GM23338 (cell line): ENCODE data around the gene SORCS2. TPM values are rescaled to one million over a fixed set of nuclear protein-coding genes. Genes with fewer than 3 reads are reported as not detected.

Source experiments
- ATAC-seq: fragments of 200-7000 bp; cut with Tn5 transposase; 3 replicates; pipeline ENCODE4 v1.9.1; 2020
- DNase-seq: peaks from one replicate; pipeline ENCODE4 v3.0.0-alpha.2; 2015; ENCODE audit warnings: low spot score
- H2AFZ ChIP-seq: fragments of 200-600 bp; sonication (generic); 2 replicates; pipeline ENCODE4 v1.8.0; 2016; ENCODE audit warnings: antibody characterized with exemption, mild to moderate bottlenecking, moderate library complexity
- H3F3A ChIP-seq: fragments of 200-600 bp; sonication (generic); replicated peaks from 2 replicates; pipeline ENCODE4 v1.8.0; 2017; ENCODE audit warnings: antibody characterized with exemption, mixed run types, low read depth
- H3K27ac ChIP-seq: fragments of 200-600 bp; sonication (generic); 2 replicates; pipeline ENCODE4 v1.6.1; 2016; ENCODE audit warnings: low read depth
- H3K27me3 ChIP-seq: fragments of 200-600 bp; sonication (generic); 2 replicates; pipeline ENCODE4 v1.8.0; 2016; ENCODE audit warnings: mild to moderate bottlenecking, mixed run types, moderate library complexity; ENCODE audit not compliant: insufficient read depth
- H3K36me3 ChIP-seq: fragments of 200-600 bp; sonication (generic); 2 replicates; pipeline ENCODE4 v1.8.0; 2016; ENCODE audit warnings: mild to moderate bottlenecking; ENCODE audit not compliant: insufficient read depth
- H3K4me1 ChIP-seq: fragments of 200-600 bp; sonication (generic); 2 replicates; pipeline ENCODE4 v1.8.0; 2016; ENCODE audit warnings: mild to moderate bottlenecking, moderate library complexity; ENCODE audit not compliant: insufficient read depth
- H3K4me2 ChIP-seq: fragments of 200-600 bp; sonication (generic); 2 replicates; pipeline ENCODE4 v1.7.1; 2017; ENCODE audit warnings: mixed run types
- H3K4me3 ChIP-seq: fragments of 200-600 bp; sonication (generic); 2 replicates; pipeline ENCODE4 v1.6.1; 2016; ENCODE audit warnings: mixed run types
- H3K79me2 ChIP-seq: fragments of 200-600 bp; sonication (generic); replicated peaks from 2 replicates; pipeline ENCODE4 v1.8.0; 2017; ENCODE audit warnings: mild to moderate bottlenecking; ENCODE audit not compliant: insufficient read depth
- H3K9me2 ChIP-seq: fragments of 200-600 bp; sonication (generic); 2 replicates; pipeline ENCODE4 v1.8.0; 2017; ENCODE audit not compliant: insufficient read depth
- H4K20me1 ChIP-seq: fragments of 200-600 bp; sonication (generic); replicated peaks from 2 replicates; pipeline ENCODE4 v1.8.0; 2017; ENCODE audit warnings: mild to moderate bottlenecking; ENCODE audit not compliant: insufficient read depth
- H3K27ac Mint-ChIP-seq: 2 replicates; pipeline ENCODE4 v1.8.0; 2020; ENCODE audit warnings: inconsistent platforms, mild to moderate bottlenecking, moderate library complexity, mixed read lengths
- H3K27me3 Mint-ChIP-seq: 3 replicates; pipeline ENCODE4 v1.8.0; 2022; ENCODE audit warnings: low read depth, mild to moderate bottlenecking, moderate library complexity, mixed read lengths, inconsistent platforms; ENCODE audit not compliant: insufficient read depth, poor library complexity
- H3K36me3 Mint-ChIP-seq: 3 replicates; pipeline ENCODE4 v1.8.0; 2021; ENCODE audit warnings: low read depth, mild to moderate bottlenecking, inconsistent platforms, moderate library complexity, mixed read lengths
- H3K4me1 Mint-ChIP-seq: 3 replicates; pipeline ENCODE4 v1.8.0; 2020; ENCODE audit warnings: mild to moderate bottlenecking, inconsistent platforms, mixed read lengths
- H3K4me3 Mint-ChIP-seq: 3 replicates; pipeline ENCODE4 v1.8.0; 2021; ENCODE audit warnings: moderate library complexity, mild to moderate bottlenecking, inconsistent platforms, mixed read lengths
- H3K9me3 Mint-ChIP-seq: 3 replicates; pipeline ENCODE4 v1.8.0; 2020; ENCODE audit warnings: moderate library complexity, mild to moderate bottlenecking, inconsistent platforms, mixed read lengths
- CREB1 ChIP-seq: fragments of 250-450 bp; sonication (Bioruptor Pico); IDR thresholded peaks from 2 replicates; pipeline ENCODE4 v1.5.0; 2020; ENCODE audit warnings: low read depth, mild to moderate bottlenecking, moderate library complexity
- ETS1 ChIP-seq: IDR thresholded peaks from 2 replicates; pipeline ENCODE4 v1.6.1; 2016; ENCODE audit warnings: antibody characterized with exemption
- EZH2 ChIP-seq: fragments of 200-600 bp; sonication (generic); IDR thresholded peaks from one replicate; pipeline ENCODE4 v1.8.0; 2017; ENCODE audit warnings: antibody characterized with exemption, mild to moderate bottlenecking, low read depth; ENCODE audit not compliant: unreplicated experiment
- EZH2phosphoT487 ChIP-seq: fragments of 200-600 bp; sonication (generic); IDR thresholded peaks from one replicate; pipeline ENCODE4 v1.8.1; 2018; ENCODE audit warnings: antibody characterized with exemption; ENCODE audit not compliant: unreplicated experiment
- JUNB ChIP-seq: IDR thresholded peaks from one replicate; pipeline ENCODE4 v1.6.1; 2016; ENCODE audit warnings: antibody characterized with exemption; ENCODE audit not compliant: unreplicated experiment
- NANOG ChIP-seq: IDR thresholded peaks from 2 replicates; pipeline ENCODE4 v1.6.1; 2016; ENCODE audit warnings: antibody characterized with exemption, borderline replicate concordance
- POLR2AphosphoS5 ChIP-seq: IDR thresholded peaks from 2 replicates; pipeline ENCODE4 v1.6.1; 2016; ENCODE audit warnings: antibody characterized with exemption, low read depth
- polyA plus RNA-seq: library from polyadenylated mRNA; unstranded; fragments of >200 nt; fragmentation: Nextera tagmentation; extraction: Ambion mirVana; gene quantifications from 2 replicates; pipeline ENCODE4 v1.2.1, GENCODE V29; 2016
- total RNA-seq: library from RNA; depleted of rRNA; stranded (reverse); fragments of >200 nt; shearing (Covaris generic); gene quantifications from 2 replicates; pipeline ENCODE4 v1.2.3, GENCODE V29; 2014
- TF ChIP-seq, protein P1 (sequence below): IDR thresholded peaks from one replicate; pipeline ENCODE4 v1.6.1; 2018; ENCODE audit warnings: antibody characterized with exemption; ENCODE audit not compliant: unreplicated experiment
- TF ChIP-seq, protein P2 (sequence below): fragments of 250-450 bp; sonication (Bioruptor Pico); IDR thresholded peaks from 2 replicates; pipeline ENCODE4 v1.5.0; 2020; ENCODE audit warnings: mild to moderate bottlenecking, moderate library complexity

The SORCS2 gene
- total and polyA plus RNA-seq, 2 experiments from 2014 or later, result 0.47 to 2.4 TPM

GRCh38 chr4:7232061-7232650 lies 39.8 kb downstream of the SORCS2 start:
- no peak overlapping the region for H3K4me3 ChIP-seq
- no peak overlapping the region for H3K27ac ChIP-seq
- H3K9me2 ChIP-seq, result no peaks in the 10 kb centered on the region
- H4K20me1 ChIP-seq, result no peaks in the 10 kb centered on the region
- no peak overlapping the region for H2AFZ ChIP-seq
- H3K36me3 ChIP-seq, result no peaks in the 10 kb centered on the region
- no peaks in the 10 kb centered on the region for H3F3A ChIP-seq
- Mint-ChIP-seq H3K27me3 (peaks cover 9% of the 10 kb centered on the region), H3K27ac (no peak overlapping the region), H3K36me3 (no peaks in the 10 kb centered on the region), H3K9me3 (no peaks in the 10 kb centered on the region), H3K4me3 (no peak overlapping the region), H3K4me1 (no peaks in the 10 kb centered on the region)
- no peaks in the 10 kb centered on the region for H3K79me2 ChIP-seq
- no peak for TF ChIP-seq EZH2phosphoT487
- TF ChIP-seq, protein P1, sequence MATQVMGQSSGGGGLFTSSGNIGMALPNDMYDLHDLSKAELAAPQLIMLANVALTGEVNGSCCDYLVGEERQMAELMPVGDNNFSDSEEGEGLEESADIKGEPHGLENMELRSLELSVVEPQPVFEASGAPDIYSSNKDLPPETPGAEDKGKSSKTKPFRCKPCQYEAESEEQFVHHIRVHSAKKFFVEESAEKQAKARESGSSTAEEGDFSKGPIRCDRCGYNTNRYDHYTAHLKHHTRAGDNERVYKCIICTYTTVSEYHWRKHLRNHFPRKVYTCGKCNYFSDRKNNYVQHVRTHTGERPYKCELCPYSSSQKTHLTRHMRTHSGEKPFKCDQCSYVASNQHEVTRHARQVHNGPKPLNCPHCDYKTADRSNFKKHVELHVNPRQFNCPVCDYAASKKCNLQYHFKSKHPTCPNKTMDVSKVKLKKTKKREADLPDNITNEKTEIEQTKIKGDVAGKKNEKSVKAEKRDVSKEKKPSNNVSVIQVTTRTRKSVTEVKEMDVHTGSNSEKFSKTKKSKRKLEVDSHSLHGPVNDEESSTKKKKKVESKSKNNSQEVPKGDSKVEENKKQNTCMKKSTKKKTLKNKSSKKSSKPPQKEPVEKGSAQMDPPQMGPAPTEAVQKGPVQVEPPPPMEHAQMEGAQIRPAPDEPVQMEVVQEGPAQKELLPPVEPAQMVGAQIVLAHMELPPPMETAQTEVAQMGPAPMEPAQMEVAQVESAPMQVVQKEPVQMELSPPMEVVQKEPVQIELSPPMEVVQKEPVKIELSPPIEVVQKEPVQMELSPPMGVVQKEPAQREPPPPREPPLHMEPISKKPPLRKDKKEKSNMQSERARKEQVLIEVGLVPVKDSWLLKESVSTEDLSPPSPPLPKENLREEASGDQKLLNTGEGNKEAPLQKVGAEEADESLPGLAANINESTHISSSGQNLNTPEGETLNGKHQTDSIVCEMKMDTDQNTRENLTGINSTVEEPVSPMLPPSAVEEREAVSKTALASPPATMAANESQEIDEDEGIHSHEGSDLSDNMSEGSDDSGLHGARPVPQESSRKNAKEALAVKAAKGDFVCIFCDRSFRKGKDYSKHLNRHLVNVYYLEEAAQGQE, result no peak
- TF ChIP-seq POLR2AphosphoS5, result no peak
- no peak for TF ChIP-seq CREB1 (CRISPR knock-in tag)
- H3K4me2 ChIP-seq, result no peak overlapping the region
- no peak for DNase-seq
- no peaks in the 10 kb centered on the region for H3K27me3 ChIP-seq
- no peak for ATAC-seq
- H3K4me1 ChIP-seq, result no peaks in the 10 kb centered on the region

DNA sequence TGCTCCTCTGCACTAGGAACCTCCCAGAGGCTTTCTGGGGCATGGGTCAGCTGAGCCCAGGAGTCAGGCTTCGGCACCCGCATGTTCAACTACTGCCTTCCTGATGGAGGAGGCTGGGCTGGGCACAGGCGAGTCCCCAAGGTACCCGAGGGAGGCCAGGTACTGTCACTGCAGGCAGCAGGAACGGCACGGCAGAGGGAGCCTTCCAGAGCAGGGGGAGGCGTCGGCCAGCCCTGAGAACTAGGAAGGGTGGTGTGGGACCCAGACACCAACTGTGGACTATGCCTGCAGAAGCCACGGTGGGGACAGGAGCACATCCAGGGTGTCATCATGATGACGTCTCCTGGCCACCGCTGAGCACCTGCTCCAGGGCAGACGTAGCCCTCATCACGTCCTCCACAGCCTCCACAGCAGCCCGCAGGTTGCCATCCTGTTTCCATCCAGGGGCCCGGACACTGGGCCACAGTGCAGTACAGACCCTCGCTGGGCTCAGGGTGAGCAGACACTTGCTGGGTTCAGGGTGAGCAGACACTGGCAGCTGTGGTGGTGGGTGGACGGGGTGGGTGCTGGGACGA lies 40.8 kb downstream of the SORCS2 start:
- H4K20me1 ChIP-seq, result no peaks in the 10 kb centered on the region
- H3K9me2 ChIP-seq, result no peaks in the 10 kb centered on the region
- no peaks in the 10 kb centered on the region for H3K27me3 ChIP-seq
- ATAC-seq (no peak), DNase-seq (no peak)
- Mint-ChIP-seq H3K4me3 (no peak overlapping the region), H3K9me3 (peaks cover under 1% of the 10 kb centered on the region; the same call in 1 of the 3 replicates), H3K27ac (no peak overlapping the region), H3K4me1 (no peaks in the 10 kb centered on the region), H3K27me3 (peaks cover 9% of the 10 kb centered on the region), H3K36me3 (no peaks in the 10 kb centered on the region)
- H3K79me2 ChIP-seq, result no peaks in the 10 kb centered on the region
- no peaks in the 10 kb centered on the region for H3F3A ChIP-seq
- no peak overlapping the region for H3K4me3 ChIP-seq
- no peaks in the 10 kb centered on the region for H3K4me1 ChIP-seq
- no peak overlapping the region for H3K27ac ChIP-seq
- no peaks in the 10 kb centered on the region for H3K36me3 ChIP-seq
- H2AFZ ChIP-seq, result no peak overlapping the region
- no peak overlapping the region for H3K4me2 ChIP-seq
- TF ChIP-seq NANOG, result no peak
- TF ChIP-seq, protein P2, sequence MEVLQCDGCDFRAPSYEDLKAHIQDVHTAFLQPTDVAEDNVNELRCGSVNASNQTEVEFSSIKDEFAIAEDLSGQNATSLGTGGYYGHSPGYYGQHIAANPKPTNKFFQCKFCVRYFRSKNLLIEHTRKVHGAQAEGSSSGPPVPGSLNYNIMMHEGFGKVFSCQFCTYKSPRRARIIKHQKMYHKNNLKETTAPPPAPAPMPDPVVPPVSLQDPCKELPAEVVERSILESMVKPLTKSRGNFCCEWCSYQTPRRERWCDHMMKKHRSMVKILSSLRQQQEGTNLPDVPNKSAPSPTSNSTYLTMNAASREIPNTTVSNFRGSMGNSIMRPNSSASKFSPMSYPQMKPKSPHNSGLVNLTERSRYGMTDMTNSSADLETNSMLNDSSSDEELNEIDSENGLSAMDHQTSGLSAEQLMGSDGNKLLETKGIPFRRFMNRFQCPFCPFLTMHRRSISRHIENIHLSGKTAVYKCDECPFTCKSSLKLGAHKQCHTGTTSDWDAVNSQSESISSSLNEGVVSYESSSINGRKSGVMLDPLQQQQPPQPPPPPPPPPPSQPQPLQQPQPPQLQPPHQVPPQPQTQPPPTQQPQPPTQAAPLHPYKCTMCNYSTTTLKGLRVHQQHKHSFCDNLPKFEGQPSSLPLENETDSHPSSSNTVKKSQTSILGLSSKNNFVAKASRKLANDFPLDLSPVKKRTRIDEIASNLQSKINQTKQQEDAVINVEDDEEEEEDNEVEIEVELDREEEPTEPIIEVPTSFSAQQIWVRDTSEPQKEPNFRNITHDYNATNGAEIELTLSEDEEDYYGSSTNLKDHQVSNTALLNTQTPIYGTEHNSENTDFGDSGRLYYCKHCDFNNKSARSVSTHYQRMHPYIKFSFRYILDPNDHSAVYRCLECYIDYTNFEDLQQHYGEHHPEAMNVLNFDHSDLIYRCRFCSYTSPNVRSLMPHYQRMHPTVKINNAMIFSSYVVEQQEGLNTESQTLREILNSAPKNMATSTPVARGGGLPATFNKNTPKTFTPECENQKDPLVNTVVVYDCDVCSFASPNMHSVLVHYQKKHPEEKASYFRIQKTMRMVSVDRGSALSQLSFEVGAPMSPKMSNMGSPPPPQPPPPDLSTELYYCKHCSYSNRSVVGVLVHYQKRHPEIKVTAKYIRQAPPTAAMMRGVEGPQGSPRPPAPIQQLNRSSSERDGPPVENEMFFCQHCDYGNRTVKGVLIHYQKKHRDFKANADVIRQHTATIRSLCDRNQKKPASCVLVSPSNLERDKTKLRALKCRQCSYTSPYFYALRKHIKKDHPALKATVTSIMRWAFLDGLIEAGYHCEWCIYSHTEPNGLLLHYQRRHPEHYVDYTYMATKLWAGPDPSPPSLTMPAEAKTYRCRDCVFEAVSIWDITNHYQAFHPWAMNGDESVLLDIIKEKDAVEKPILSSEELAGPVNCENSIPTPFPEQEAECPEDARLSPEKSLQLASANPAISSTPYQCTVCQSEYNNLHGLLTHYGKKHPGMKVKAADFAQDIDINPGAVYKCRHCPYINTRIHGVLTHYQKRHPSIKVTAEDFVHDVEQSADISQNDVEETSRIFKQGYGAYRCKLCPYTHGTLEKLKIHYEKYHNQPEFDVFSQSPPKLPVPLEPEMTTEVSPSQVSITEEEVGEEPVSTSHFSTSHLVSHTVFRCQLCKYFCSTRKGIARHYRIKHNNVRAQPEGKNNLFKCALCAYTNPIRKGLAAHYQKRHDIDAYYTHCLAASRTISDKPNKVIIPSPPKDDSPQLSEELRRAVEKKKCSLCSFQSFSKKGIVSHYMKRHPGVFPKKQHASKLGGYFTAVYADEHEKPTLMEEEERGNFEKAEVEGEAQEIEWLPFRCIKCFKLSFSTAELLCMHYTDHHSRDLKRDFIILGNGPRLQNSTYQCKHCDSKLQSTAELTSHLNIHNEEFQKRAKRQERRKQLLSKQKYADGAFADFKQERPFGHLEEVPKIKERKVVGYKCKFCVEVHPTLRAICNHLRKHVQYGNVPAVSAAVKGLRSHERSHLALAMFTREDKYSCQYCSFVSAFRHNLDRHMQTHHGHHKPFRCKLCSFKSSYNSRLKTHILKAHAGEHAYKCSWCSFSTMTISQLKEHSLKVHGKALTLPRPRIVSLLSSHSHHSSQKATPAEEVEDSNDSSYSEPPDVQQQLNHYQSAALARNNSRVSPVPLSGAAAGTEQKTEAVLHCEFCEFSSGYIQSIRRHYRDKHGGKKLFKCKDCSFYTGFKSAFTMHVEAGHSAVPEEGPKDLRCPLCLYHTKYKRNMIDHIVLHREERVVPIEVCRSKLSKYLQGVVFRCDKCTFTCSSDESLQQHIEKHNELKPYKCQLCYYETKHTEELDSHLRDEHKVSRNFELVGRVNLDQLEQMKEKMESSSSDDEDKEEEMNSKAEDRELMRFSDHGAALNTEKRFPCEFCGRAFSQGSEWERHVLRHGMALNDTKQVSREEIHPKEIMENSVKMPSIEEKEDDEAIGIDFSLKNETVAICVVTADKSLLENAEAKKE (CRISPR knock-in tag), result no peak
- no peak for TF ChIP-seq JUNB
- TF ChIP-seq EZH2, result no peak
- TF ChIP-seq ETS1, result no peak
